Thyroid gland (tissue), 4 donors: ENCODE measurements around the gene FIBCD1.

ENCODE experiments used
- POLR2A ChIP-seq, 2 donors: fragments of 450-650 bp; IDR thresholded peaks; one replicate each; pipeline ENCODE4 v1.6.1; 2017; ENCODE audit warnings: antibody characterized with exemption in 2 of 2, mild to moderate bottlenecking in 2 of 2, moderate library complexity in 1 of 2
- TF ChIP-seq, protein P1 (sequence below), 6 experiments: fragments of 200-600 bp in 3 of 6; fragments of 450-650 bp in 3 of 6; sonication (generic) in 3 of 6; IDR thresholded peaks; one replicate each; pipeline ENCODE4 v1.5.1; 2016 to 2019; ENCODE audit warnings: antibody characterized with exemption in 6 of 6, mild to moderate bottlenecking in 2 of 6, inconsistent platforms in 1 of 6, moderate library complexity in 1 of 6

DNA sequence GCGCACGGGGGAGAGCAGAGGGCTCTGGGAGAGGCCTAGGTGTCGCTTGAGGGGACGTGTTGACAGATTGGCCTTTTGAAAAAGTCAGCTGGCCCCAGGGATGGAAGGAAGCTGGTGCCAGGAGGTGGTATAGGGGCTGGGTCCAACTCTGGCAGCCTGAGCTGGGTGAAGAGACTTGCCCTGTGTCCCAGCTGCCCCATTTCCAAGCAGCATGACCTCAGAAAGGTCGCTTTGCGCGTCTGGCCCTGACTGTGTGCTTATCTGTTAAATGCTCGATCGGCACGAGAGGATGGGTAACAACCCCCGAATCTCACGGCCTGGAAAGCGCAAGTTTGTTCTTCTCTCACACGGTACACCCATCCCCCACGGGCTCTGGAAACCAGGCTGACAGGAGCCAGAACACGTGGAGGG, 38.8 kb upstream of the FIBCD1 start:
- no peak for TF ChIP-seq POLR2A (IDR thresholded peaks at IDR 0.05)
- TF ChIP-seq, protein P1, sequence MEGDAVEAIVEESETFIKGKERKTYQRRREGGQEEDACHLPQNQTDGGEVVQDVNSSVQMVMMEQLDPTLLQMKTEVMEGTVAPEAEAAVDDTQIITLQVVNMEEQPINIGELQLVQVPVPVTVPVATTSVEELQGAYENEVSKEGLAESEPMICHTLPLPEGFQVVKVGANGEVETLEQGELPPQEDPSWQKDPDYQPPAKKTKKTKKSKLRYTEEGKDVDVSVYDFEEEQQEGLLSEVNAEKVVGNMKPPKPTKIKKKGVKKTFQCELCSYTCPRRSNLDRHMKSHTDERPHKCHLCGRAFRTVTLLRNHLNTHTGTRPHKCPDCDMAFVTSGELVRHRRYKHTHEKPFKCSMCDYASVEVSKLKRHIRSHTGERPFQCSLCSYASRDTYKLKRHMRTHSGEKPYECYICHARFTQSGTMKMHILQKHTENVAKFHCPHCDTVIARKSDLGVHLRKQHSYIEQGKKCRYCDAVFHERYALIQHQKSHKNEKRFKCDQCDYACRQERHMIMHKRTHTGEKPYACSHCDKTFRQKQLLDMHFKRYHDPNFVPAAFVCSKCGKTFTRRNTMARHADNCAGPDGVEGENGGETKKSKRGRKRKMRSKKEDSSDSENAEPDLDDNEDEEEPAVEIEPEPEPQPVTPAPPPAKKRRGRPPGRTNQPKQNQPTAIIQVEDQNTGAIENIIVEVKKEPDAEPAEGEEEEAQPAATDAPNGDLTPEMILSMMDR (IDR thresholded peaks at IDR 0.05) = no peak
